A673 (cell line): Measurements from ENCODE around the gene CCDC159. TPM values are rescaled to one million over a fixed set of nuclear protein-coding genes. Genes with fewer than 3 reads are reported as not detected.
"Not testable (repeated sequence)": the region's sequence is repeated elsewhere in the genome, so short reads cannot be mapped to it uniquely, and the experiment has no call there.

Experiments
- BruUV-seq: library from RNA; stranded (reverse); fragments of 400-500 nt; replicated peaks from 2 replicates; lab custom pipeline; 2021; lab: Mats Ljungman, UMichigan
- CTCF ChIA-PET: fragments of 300-600 bp; sonication (Branson Sonifier 250); formaldehyde crosslinking; loops from one replicate; lab custom pipeline; 2022; ENCODE audit warnings: antibody characterized with exemption; lab: Charles Lee
- POLR2A ChIA-PET: fragments of 300-600 bp; sonication (Branson Sonifier 250); formaldehyde crosslinking; loops from one replicate; lab custom pipeline; 2022; ENCODE audit warnings: antibody characterized with exemption; ENCODE audit not compliant: low non-redundant PET; lab: Charles Lee
- DNase-seq: peaks from one replicate; pipeline ENCODE4 v3.0.0-alpha.2; 2015; ENCODE audit warnings: low spot score
- H3K27ac ChIP-seq: fragments of 200-600 bp; sonication (generic); 2 replicates; pipeline ENCODE4 v1.5.1; 2016; ENCODE audit warnings: mixed run types, low read depth, mild to moderate bottlenecking, mixed read lengths, antibody characterized with exemption, low read length; ENCODE audit not compliant: poor library complexity, severe bottlenecking
- H3K27me3 ChIP-seq: fragments of 200-600 bp; sonication (generic); replicated peaks from 2 replicates; pipeline ENCODE4 v1.6.1; 2017; ENCODE audit warnings: mixed run types, low read depth, mild to moderate bottlenecking, mixed read lengths, antibody characterized with exemption, low read length; ENCODE audit not compliant: insufficient read depth, poor library complexity
- H3K36me3 ChIP-seq: fragments of 200-600 bp; sonication (generic); 2 replicates; pipeline ENCODE4 v1.6.1; 2016; ENCODE audit warnings: mixed run types, mild to moderate bottlenecking, mixed read lengths, antibody characterized with exemption, low read length; ENCODE audit not compliant: insufficient read depth, poor library complexity, severe bottlenecking
- H3K4me1 ChIP-seq: fragments of 200-600 bp; sonication (generic); 2 replicates; pipeline ENCODE4 v1.6.1; 2017; ENCODE audit warnings: mixed run types, mild to moderate bottlenecking, mixed read lengths, antibody characterized with exemption, low read length; ENCODE audit not compliant: insufficient read depth, poor library complexity, severe bottlenecking
- H3K4me3 ChIP-seq: fragments of 200-600 bp; sonication (generic); 2 replicates; pipeline ENCODE4 v1.5.1; 2016; ENCODE audit warnings: low read depth, mixed run types, mild to moderate bottlenecking, mixed read lengths, low read length; ENCODE audit not compliant: poor library complexity, severe bottlenecking
- H3K9me3 ChIP-seq: fragments of 200-600 bp; sonication (generic); 2 replicates; pipeline ENCODE4 v1.6.1; 2016; ENCODE audit warnings: mixed run types, low read depth, mild to moderate bottlenecking, mixed read lengths, antibody characterized with exemption, low read length; ENCODE audit not compliant: poor library complexity, severe bottlenecking
- EZH2 ChIP-seq: fragments of 200-600 bp; sonication (generic); IDR thresholded peaks from 2 replicates; pipeline ENCODE4 v1.6.1; 2017; ENCODE audit warnings: borderline replicate concordance, low read depth, mild to moderate bottlenecking, mixed read lengths, antibody characterized with exemption, low read length; ENCODE audit not compliant: poor library complexity, severe bottlenecking
- intact Hi-C: fragments of 100-400 bp; cut with micrococcal nuclease; formaldehyde crosslinking; loops from one replicate; pipeline ENCODE4 v1.10.0; 2022; ENCODE audit not compliant: unreplicated experiment
- total RNA-seq: library from RNA; stranded (reverse); gene quantifications from 2 replicates; pipeline ENCODE4 v1.2.3, GENCODE V29; 2021
- TF ChIP-seq, protein P1 (sequence below): fragments of 300-800, 200-600 bp; sonication (generic); conservative IDR thresholded peaks from 2 replicates; pipeline ENCODE4 v1.5.1; 2017; ENCODE audit warnings: low read depth, mild to moderate bottlenecking, antibody characterized with exemption, low read length, moderate library complexity, mixed read lengths

The CCDC159 gene
- total RNA-seq, 1 experiment from 2014 or later: 7.9 TPM

DNA sequence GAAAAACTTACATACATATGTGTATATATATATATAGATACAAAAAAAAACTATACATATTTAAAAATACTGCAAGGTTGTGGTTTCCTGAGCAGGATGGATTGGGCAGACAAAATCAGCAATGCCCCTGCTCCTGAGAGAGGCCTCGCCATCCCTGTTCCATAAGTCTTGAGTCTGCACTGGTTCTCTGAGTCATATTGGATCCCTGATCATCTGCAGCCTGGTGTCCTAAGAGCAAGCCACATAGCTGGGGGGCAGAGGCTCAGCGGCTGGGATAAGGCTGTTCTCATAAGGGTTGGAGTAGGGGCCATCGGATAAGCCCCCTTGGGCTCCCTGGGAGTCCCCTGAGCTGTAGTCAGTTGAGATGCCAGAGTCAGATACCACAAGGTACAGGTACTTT, 31.4 kb downstream of the CCDC159 start:
- ChIA-PET POLR2A (no interaction called here), CTCF (interaction anchor here (0.6 kb wide), 1 partner anchor 88 kb away, joined by 3 read pairs; no protein-coding TSS in a partner anchor)
- Histone ChIP-seq H3K27me3 (no peaks in the 10 kb centered on the region), H3K9me3 (no peaks in the 10 kb centered on the region), H3K36me3 (no peaks in the 10 kb centered on the region), H3K27ac (no peak overlapping the region), H3K4me3 (no peak overlapping the region), H3K4me1 (peaks cover 22% of the 10 kb centered on the region)
- no TSS peak for BruUV-seq
- intact Hi-C loops: loop anchor here (1.0 kb wide), 1 partner anchor 105 kb away; no protein-coding TSS in a partner anchor
- no peak for DNase-seq
- TF ChIP-seq EZH2: no peak
- TF ChIP-seq, protein P1, sequence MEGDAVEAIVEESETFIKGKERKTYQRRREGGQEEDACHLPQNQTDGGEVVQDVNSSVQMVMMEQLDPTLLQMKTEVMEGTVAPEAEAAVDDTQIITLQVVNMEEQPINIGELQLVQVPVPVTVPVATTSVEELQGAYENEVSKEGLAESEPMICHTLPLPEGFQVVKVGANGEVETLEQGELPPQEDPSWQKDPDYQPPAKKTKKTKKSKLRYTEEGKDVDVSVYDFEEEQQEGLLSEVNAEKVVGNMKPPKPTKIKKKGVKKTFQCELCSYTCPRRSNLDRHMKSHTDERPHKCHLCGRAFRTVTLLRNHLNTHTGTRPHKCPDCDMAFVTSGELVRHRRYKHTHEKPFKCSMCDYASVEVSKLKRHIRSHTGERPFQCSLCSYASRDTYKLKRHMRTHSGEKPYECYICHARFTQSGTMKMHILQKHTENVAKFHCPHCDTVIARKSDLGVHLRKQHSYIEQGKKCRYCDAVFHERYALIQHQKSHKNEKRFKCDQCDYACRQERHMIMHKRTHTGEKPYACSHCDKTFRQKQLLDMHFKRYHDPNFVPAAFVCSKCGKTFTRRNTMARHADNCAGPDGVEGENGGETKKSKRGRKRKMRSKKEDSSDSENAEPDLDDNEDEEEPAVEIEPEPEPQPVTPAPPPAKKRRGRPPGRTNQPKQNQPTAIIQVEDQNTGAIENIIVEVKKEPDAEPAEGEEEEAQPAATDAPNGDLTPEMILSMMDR: no peak

DNA sequence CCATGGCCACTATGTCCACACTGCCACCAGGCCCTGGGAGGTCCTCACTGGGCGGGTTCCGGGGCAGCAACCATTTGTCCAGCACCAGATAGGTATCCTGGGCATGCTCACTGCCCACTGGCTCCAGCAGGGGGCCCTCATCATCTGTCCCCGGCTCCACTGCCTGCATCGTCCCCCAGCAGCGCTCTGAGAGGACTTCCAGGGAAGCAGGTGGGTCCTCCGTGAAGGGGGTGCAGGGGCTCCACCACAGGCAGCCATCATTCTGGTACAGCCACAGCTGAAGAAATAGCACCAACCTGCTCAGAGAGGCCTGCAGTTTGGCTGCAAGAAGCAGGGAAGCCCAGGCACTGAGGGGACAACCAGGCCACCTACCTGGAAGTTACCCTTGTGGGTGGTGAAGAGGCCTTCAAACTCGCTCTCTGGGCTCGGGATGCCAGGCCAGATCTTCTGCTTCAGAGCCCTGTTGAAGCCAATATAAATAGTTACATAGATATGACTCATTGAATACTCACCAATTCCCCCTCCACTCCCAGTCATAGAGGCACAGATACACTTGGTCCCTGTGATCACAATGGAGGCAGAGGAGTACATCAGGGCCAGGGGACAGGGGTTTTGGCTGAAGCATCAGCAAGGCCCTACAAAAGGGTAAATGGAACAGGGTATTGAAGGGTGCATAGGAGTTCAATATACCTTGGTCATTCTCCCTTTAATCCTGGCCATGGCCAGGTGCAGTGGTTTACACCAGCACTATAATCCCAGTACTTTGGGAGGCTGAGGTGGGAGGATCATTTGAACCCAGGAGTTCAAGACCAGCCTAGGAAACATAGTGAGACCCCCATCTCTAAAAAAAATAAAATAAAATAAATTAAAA, 32.2 kb downstream of the CCDC159 start:
- ChIA-PET CTCF (no interaction called here), POLR2A (no interaction called here)
- Histone ChIP-seq H3K27ac (no peak overlapping the region), H3K36me3 (no peaks in the 10 kb centered on the region), H3K4me1 (peaks cover 30% of the 10 kb centered on the region), H3K27me3 (no peaks in the 10 kb centered on the region), H3K9me3 (no peaks in the 10 kb centered on the region), H3K4me3 (no peak overlapping the region)
- BruUV-seq: no TSS peak
- TF ChIP-seq EZH2: no peak
- TF ChIP-seq, protein P1: peak; percentile 79
- intact Hi-C loops: loop anchor here (1.0 kb wide), 1 partner anchor 104 kb away; no protein-coding TSS in a partner anchor
- peak; percentile 64 for DNase-seq

DNA sequence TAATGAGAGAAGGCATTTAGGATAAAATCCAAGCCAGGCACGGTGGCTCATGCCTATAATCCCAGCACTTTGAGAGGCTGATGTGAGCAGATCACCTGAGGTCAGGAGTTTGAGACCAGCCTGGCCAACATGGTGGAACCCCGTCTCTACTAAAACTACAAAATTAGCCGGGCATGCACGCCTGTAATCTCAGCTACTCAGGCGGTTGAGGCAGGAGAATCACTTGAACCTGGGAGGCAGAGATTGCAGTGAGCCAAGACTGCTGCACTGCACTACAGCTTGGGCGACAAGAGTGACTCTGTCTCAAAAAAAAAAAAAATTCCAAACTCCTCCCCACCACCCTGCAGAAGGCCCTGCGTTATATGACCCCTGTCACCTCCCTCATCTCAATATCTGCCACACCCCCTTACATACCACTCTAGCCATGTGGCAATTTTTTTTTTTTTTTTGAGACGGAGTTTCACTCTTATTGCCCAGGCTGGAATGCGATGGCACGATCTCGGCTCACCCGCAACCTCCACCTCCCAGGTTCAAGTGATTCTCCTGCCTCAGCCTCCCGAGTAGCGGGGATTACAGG, 33.0 kb downstream of the CCDC159 start:
- H3K4me1 ChIP-seq: peaks cover 32% of the 10 kb centered on the region
- H3K4me3 ChIP-seq, H3K27me3 ChIP-seq, intact Hi-C loops, BruUV-seq, H3K36me3 ChIP-seq, H3K9me3 ChIP-seq, H3K27ac ChIP-seq, DNase-seq, POLR2A ChIA-PET: not testable (repeated sequence)
- CTCF ChIA-PET: interaction anchor here (0.7 kb wide), 1 partner anchor 432 kb away, joined by 6 read pairs; no protein-coding TSS in a partner anchor
